KOPT-K1 (cell line): Measurements from ENCODE around the gene CD99L2.
"Not testable (repeated sequence)": the region's sequence is repeated elsewhere in the genome, so short reads cannot be mapped to it uniquely, and the experiment has no call there.

ENCODE experiments used
- H3K27ac ChIP-seq: fragments of 200-600 bp; sonication (generic); 2 replicates; pipeline ENCODE4 v1.5.1; 2016; ENCODE audit warnings: antibody characterized with exemption, mild to moderate bottlenecking, low read depth, low read length; ENCODE audit not compliant: poor library complexity, severe bottlenecking
- H3K36me3 ChIP-seq: fragments of 200-600 bp; sonication (generic); 2 replicates; pipeline ENCODE4 v1.5.1; 2017; ENCODE audit warnings: antibody characterized with exemption, mild to moderate bottlenecking, low read length, moderate library complexity; ENCODE audit not compliant: insufficient read depth
- H3K9me3 ChIP-seq: fragments of 200-600 bp; sonication (generic); 2 replicates; pipeline ENCODE4 v1.5.1; 2017; ENCODE audit warnings: antibody characterized with exemption, low read length, mild to moderate bottlenecking; ENCODE audit not compliant: insufficient read depth, poor library complexity, severe bottlenecking

Gene CD99L2

DNA sequence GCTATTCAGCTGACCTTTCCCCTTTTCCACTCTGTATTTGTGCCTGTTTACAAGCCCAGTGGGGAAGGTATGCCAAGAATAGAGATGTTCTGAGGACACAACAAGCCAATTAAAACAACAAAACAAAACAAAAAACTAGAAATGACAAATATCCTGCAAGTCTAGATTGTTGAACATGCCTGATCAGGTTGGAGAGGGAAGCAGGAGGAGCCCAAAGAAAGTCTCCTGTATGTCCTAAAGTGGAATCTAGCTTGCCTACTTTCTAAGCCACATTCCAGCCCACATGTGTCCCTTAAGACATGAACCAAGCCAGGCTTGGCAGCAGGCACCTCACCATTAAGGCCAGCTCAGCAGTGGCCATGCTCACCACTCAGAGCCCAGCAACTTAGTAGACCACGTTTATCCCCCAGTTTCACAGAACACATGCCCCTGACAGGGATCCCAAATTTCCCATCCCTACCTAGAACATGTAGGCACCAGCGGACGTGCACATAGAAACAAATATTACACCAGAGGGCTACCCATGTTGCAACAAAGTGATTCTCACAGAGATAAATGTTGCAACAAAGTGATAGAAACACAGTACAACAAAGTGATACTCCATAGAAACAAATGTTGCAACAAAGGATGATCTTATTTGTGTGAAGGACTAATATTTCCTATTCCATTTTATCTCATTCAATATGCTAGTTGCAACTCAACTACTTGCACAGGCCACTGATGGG is 48.3 kb downstream of the CD99L2 start:
- Histone ChIP-seq H3K9me3 (no peaks in the 10 kb centered on the region), H3K36me3 (no peaks in the 10 kb centered on the region), H3K27ac (no peak overlapping the region)

DNA sequence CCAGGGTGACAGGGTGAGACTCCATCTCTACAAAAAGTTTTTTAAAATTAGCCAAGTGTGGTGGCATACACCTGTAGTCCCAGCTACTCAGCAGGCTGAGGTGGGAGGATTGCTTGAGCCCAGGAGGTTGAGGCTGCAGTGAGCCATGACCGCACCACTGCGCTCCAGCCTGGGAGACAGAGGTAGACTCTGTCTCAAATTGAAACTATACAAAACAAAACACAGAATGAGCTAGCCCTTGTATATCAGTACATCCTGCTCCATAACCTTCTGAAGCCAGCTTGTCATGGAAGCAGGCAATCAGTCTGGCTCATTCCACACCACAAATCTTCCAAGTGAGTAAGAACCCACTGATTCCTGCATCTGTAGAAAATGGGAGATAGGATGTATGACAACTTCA is 49.0 kb downstream of the CD99L2 start:
- no peaks in the 10 kb centered on the region for H3K9me3 ChIP-seq
- H3K27ac ChIP-seq, result no peak overlapping the region
- no peaks in the 10 kb centered on the region for H3K36me3 ChIP-seq

DNA sequence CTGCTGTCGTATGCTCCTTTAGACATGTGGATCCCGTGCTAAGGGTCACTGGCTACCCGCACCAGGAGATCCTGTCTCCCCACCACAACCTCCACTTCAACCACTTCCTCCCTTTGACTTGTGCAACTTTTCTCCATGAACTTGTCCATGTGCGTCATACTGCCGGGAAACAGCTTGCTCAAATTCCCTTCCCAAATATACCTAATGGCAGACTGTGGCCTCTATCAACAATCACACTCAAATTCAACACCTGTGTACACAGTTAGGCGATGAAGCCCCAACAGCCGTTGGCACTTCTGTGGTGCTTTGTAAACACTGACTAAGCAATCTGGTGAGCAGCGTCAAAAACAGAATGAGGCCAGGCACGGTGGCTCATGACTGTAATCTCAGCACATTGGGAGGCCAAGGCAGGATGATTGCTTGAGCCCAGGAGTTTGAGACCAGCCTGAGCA is 49.5 kb downstream of the CD99L2 start:
- no peak overlapping the region for H3K27ac ChIP-seq
- no peaks in the 10 kb centered on the region for H3K9me3 ChIP-seq
- no peaks in the 10 kb centered on the region for H3K36me3 ChIP-seq

DNA sequence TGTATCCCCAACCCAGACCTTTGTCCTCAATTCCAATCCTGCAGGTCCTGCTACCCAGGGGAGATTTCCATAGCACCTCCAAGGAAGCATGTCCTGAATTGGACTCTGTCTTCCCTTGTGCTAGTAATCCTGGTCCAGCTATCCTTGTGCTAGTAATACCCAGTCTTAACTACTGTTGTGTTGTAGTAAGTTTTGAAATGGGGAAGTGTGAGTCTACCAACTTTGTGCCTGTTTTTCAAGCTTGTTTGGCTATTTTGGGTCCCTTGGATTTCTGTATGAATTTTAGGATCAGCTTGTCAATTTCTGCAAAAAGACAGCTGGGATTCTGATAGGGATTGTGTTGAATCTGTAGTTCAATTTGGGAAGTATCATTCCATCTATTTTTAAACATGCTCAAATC is 51.4 kb downstream of the CD99L2 start:
- Histone ChIP-seq H3K9me3 (no peaks in the 10 kb centered on the region), H3K27ac (no peak overlapping the region), H3K36me3 (no peaks in the 10 kb centered on the region)

DNA sequence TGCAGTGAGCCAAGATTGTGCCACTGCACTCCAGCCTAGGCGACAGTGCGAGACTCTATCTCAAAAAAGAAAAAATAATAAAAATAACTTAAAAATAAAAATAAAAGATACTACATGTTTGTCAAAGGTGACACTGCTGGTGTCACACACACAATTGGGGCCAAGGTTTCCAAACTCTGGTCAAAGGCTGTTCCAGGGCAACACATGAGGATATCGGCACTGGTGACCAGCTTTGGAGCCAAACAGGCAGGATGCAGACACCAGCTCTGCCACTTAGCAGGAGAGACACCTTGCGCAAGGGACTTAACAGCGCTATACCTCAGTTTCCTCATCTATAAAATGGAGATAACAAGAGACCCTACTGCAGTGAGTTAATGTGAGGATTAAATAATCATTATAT is 52.3 kb downstream of the CD99L2 start:
- no peaks in the 10 kb centered on the region for H3K36me3 ChIP-seq
- H3K9me3 ChIP-seq, result no peaks in the 10 kb centered on the region

DNA sequence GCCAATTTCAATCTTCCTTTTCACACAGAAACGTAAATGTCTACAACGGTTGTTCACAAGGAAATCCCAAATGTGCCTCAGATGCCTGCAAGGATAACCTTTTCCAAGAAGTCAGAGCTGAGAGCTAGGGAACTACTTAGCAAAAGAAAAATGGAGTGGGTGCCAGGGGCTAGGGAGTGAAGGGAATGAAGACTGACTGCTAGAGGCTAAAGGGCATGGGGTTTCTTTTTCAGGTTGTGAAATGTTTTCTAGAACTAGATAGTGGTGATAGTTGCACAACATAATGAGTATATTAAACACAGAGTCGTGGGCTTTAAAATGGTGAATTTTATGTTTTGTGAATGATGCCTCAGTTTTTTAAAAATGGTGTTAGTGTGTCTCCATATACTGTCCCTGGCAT is 53.4 kb downstream of the CD99L2 start:
- Histone ChIP-seq H3K36me3 (no peaks in the 10 kb centered on the region), H3K27ac (no peak overlapping the region), H3K9me3 (no peaks in the 10 kb centered on the region)

More for the DNA sequence above, 52.3 kb downstream of the CD99L2 start:
- no peak overlapping the region for H3K27ac ChIP-seq

DNA sequence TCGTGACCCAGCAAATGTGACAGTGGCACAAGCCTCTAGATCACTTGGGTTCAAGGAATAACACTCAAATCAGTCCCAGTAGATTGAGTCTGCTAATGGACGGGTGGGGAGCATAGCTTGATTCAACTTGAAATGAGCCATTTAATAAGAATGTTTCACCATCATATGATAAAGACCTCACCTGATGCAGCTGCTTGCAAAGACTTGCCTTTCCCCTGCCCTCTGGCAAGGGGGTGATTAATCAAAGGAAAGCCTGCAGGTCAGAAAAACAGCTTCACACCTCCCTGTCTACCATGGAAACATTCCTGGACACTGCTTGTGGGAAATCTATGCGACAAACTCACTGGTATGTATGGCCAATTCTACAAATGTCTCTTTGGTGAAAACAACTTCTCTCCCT is 54.5 kb downstream of the CD99L2 start:
- no peak overlapping the region for H3K27ac ChIP-seq
- no peaks in the 10 kb centered on the region for H3K9me3 ChIP-seq
- H3K36me3 ChIP-seq, result no peaks in the 10 kb centered on the region

DNA sequence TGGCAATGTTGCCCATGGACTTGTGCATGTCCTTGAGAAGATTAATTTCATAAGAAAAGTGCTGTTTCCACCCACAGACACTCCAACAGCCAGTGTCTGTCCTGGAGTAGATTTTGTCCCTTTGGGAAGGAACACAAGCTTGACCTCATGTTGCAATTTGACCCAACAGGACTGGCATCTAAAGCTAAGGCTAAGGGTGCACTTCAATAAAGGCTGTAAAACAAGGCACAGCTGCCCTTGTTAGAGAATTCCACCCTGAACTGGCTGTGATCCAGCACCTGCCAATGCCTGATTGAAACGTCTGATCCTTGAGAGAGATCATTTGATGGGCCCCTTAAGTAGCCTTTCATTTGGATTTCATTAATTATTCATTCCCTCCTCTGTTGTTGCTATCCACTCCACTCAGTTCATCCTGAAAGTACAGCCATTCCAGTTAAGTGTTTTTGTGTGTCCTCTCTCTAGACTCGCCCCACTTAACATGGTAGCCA is 56.2 kb downstream of the CD99L2 start:
- Histone ChIP-seq H3K27ac (no peak overlapping the region), H3K9me3 (no peaks in the 10 kb centered on the region), H3K36me3 (no peaks in the 10 kb centered on the region)

DNA sequence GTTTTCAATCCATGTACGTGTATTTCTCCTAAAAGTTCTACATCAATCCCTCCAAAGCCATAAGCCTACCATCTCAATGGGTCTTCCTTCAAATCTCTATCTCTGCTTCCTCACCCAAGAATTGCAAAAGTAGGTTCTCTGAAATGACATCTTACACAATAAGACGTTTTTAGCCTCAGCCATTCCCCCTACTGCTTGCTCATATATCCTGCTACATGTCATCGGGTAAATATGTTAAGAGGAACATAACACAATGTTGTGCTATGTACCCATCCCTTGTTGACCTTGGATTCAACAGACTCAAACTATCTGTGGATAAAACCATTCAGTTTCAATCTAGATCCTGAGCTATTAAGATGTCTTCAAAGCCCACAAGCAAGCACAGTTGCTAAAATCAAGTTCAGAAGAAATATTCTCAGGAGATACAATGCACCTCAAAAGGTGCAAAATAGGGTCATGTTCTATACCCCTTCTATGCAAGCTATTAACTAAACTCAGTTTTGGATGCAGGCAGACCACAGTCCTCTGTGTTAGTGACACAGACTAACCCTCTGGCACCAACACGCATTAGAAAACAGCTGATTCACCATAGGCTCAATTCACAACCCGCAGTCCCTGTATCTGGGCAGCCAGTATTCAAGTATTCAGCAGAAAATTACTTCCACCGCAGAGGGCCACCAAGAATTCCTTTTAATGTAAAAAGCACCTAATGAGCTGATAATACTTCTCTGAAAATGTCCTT is 56.8 kb downstream of the CD99L2 start:
- no peaks in the 10 kb centered on the region for H3K9me3 ChIP-seq
- H3K36me3 ChIP-seq, result no peaks in the 10 kb centered on the region
- no peak overlapping the region for H3K27ac ChIP-seq

DNA sequence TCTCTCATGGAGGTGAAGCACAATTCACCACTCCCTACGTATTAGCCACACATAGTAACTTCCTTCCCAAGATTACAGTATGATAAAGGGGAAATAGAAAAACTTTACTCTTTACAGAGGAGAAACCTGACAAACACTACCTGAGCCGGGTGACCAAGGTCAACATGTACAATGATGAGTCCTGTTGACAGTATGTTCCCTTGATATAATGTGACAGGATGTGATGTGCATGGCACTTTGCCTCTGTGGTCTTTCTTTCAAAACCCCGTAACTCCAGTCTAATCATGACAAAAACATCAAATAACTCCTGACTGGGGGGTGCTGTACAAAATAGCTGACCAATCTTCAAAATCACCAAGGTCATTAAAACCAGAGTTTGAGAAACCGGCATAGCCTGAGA is 60.6 kb downstream of the CD99L2 start:
- no peak overlapping the region for H3K27ac ChIP-seq
- H3K36me3 ChIP-seq, result no peaks in the 10 kb centered on the region
- no peaks in the 10 kb centered on the region for H3K9me3 ChIP-seq

DNA sequence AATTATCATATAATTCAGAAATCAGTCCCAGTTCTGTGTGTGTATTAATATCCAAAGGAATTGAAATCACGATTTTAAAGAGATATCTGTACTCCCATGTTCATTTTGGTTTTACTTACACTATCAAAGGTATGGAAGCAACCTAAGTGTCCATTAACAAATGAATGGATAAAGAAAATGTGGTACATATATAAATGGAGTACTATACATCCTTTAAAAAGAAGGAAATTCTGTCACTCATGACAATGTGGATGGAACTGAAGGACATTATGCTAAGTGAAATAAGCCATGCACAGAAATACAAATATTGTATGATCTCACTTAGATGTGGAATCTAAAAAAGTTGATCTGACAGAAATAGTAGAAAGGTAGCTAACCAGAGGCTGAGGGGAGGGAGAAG is 63.8 kb downstream of the CD99L2 start:
- Histone ChIP-seq H3K36me3 (no peaks in the 10 kb centered on the region), H3K9me3 (no peaks in the 10 kb centered on the region), H3K27ac (no peak overlapping the region)

DNA sequence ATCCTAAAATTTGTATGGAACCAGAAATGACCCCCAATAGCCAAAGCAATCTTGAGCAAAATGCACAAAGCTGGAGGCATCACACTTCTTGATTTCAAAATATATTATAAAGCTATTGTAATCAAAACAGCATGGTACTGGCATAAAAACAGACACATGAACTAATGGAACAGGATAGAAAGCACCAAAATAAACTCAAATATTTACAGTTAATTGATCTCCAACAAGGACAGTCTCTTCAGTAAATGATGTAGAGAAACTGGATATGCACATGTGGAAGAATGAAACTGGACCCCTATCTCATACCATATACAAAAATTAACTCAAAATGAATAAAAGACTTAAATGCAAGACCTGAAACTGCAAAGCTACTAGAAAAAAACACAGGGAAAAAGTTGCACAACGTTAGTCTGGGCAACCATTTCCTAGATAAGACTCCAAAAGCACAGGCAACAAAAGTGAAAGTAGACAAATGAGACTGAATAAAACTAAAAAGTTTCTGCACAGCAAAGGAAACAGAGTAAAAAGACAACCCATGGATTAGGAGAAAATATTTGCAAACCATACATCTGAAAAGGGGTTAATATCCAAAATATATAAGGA is 64.9 kb downstream of the CD99L2 start:
- H3K36me3 ChIP-seq, result no peaks in the 10 kb centered on the region

DNA sequence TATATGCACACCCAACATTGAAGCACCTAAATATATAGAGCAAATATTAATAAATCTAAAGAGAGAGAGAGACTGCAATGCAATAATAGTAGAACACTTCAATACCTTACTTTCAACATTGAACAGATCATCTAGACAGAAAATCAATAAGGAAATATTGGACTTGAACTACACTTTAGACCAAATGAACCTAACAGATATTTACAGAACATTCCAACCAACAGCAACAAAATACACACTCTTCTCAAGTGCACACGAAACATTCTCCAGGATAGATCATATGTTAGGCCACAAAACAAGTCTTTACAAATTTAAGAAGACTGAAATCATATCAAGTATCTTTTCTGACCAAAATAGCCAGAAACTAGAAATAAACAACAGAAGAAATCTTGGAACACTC is 66.6 kb downstream of the CD99L2 start:
- Histone ChIP-seq H3K9me3 (no peaks in the 10 kb centered on the region), H3K36me3 (no peaks in the 10 kb centered on the region), H3K27ac (no peak overlapping the region)

More for the DNA sequence above, 64.9 kb downstream of the CD99L2 start:
- Histone ChIP-seq H3K27ac (no peak overlapping the region), H3K9me3 (no peaks in the 10 kb centered on the region)

DNA sequence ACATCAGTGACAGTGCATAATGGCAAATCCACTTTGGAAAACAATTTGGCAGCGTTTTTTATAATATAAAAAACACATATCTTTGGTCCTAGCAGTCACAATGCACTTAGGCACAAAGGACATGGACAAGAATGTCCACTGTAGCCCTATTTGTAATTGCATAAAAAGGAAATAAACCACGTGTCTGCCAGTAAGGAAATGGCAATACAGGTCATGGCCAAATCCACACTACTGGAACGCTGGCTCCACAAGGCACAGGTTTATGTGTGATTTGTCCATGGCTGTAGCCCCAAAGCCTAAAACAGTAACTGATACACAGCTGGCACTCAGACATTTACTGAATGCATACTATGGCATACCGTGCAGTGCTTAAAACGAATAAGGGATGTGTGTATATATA is 69.7 kb downstream of the CD99L2 start:
- Histone ChIP-seq H3K27ac (no peak overlapping the region), H3K36me3 (no peaks in the 10 kb centered on the region), H3K9me3 (no peaks in the 10 kb centered on the region)

DNA sequence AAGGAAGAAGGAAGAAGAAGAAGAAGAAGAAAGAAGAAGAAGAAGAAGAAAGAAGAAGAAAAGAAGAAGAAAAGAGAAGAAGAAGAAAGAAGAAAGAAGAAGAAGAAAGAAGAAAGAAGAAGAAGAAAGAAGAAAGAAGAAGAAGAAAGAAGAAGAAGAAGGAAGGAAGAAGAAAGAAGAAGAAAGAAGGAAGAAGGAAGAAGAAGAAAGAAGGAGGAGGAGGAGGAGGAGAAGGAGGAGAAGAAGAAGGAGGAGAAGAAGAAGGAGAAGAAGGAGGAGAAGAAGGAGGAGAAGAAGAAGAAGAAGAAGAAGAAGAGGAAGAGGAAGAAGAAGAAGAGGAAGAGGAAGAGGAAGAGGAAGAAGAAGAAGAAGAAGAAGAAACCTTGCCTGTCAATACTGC is 74.1 kb downstream of the CD99L2 start:
- not testable (repeated sequence) for H3K36me3 ChIP-seq, H3K9me3 ChIP-seq, H3K27ac ChIP-seq
